Measurements from ENCODE around the gene LGI4.

GRCh38 chr19:35164418-35164817 is 29.6 kb upstream of the LGI4 start:
- TF ChIP-seq EZH2 (IDR thresholded peaks at IDR 0.05; ENCODE audit: borderline replicate concordance, low read depth, low read length, poor library complexity, severe bottlenecking): no peak
- no peak for TF ChIP-seq CTCF (conservative IDR thresholded peaks at IDR 0.05; ENCODE audit: low read depth, low read length)

Measured in A673 (cell line).